Central memory CD8-positive, alpha-beta T cell (primary cell): ENCODE measurements around the gene GRIK1.

Experiments used
- ATAC-seq: fragments of 150-1000 bp; cut with Tn5 transposase; replicated peaks from 2 replicates; pipeline ENCODE4 v1.10.0; 2022; ENCODE audit warnings: mild to moderate bottlenecking, moderate FRiP score, moderate number of reproducible peaks; ENCODE audit not compliant: poor library complexity, severe bottlenecking; ENCODE audit errors: extremely low read depth
- DNase-seq, 2 donors: peaks; one replicate each; pipeline ENCODE4 v3.0.0; 2021; ENCODE audit warnings: low spot score in 2 of 2
- H3K27ac Mint-ChIP-seq: one replicate; pipeline ENCODE4 v1.8.0; 2022; ENCODE audit warnings: low read depth, mild to moderate bottlenecking, moderate library complexity, mixed read lengths
- H3K27me3 Mint-ChIP-seq: one replicate; pipeline ENCODE4 v1.8.0; 2022; ENCODE audit warnings: mixed read lengths
- H3K36me3 Mint-ChIP-seq: one replicate; pipeline ENCODE4 v1.8.0; 2022; ENCODE audit warnings: mild to moderate bottlenecking, moderate library complexity, mixed read lengths; ENCODE audit not compliant: insufficient read depth
- H3K4me1 Mint-ChIP-seq: one replicate; pipeline ENCODE4 v1.8.0; 2022; ENCODE audit warnings: mixed read lengths
- H3K4me3 Mint-ChIP-seq: one replicate; pipeline ENCODE4 v1.8.0; 2022; ENCODE audit warnings: mild to moderate bottlenecking, moderate library complexity, mixed read lengths
- H3K9me3 Mint-ChIP-seq: one replicate; pipeline ENCODE4 v1.8.0; 2022; ENCODE audit warnings: mixed read lengths

GRIK1 gene

DNA sequence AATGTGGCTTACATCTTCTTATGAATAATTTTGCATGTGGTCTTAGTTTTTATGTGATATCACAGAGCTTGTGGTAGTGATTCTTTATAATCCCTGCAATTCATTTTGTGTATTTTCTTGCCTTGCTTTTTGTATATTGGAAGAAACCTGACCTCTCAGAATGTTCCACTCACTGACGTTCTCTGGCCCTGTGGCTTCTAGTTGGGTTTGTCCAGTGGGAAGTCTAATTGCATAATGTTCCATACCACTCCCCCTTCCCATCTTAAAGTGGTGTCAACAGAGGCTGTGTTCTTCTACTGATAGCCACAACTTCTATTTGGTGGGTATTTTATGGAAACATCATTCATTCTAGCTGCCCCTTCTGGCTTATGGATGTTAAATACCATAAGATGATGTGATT is 415.7 kb downstream of the GRIK1 start:
- DNase-seq = no peak
- no peaks in the 10 kb centered on the region for H3K27me3 Mint-ChIP-seq
- H3K27ac Mint-ChIP-seq = no peak overlapping the region
- no peaks in the 10 kb centered on the region for H3K36me3 Mint-ChIP-seq
- H3K9me3 Mint-ChIP-seq = peaks cover 16% of the 10 kb centered on the region
- no peaks in the 10 kb centered on the region for H3K4me1 Mint-ChIP-seq
- no peak for ATAC-seq
- no peak overlapping the region for H3K4me3 Mint-ChIP-seq

DNA sequence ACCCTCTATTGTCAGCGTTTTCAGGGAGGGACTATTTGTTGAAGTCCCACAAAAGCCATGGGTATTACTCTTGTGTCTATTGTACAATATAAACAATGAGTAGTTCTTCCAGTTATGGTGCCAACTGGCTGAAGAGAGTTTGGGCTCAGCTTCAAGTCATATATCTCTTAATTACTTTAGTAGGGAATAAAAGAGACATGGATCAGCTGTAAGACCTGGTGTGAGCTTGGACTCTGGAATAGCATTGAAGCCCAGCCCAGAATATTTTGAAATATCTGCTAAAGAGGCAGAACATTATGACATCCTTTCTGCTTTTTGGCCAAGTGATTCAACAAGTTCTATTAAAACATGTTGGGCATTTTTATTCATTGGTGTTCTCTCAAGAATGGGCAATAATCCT is 416.1 kb downstream of the GRIK1 start:
- Mint-ChIP-seq H3K27me3 (no peaks in the 10 kb centered on the region), H3K9me3 (peaks cover 16% of the 10 kb centered on the region), H3K36me3 (no peaks in the 10 kb centered on the region), H3K4me1 (no peaks in the 10 kb centered on the region), H3K27ac (no peak overlapping the region), H3K4me3 (no peak overlapping the region)
- ATAC-seq = no peak
- DNase-seq = no peak

DNA sequence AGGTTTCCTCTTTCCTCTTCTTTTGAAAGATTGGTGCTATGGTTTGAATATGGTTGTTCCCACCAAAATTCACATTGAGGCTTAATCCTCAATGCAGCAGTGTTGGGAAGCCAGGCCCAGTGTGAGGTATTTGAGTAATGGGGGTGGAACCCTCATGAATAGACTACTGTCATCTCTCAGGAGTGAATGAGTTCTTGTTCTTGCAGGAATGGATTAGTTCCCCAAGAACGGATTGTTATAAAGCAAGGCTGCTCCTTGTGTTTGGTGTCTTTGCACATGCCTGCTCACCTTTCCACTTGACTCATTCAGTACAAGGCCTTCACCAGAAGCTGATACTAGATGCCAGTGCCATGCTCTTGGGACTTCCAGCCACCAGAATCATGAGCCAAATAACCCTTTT is 417.9 kb downstream of the GRIK1 start:
- H3K4me1 Mint-ChIP-seq = no peaks in the 10 kb centered on the region
- no peak for DNase-seq
- no peak for ATAC-seq
- no peak overlapping the region for H3K4me3 Mint-ChIP-seq
- H3K27ac Mint-ChIP-seq = no peak overlapping the region
- H3K36me3 Mint-ChIP-seq = no peaks in the 10 kb centered on the region
- H3K9me3 Mint-ChIP-seq = peaks cover 9% of the 10 kb centered on the region
- H3K27me3 Mint-ChIP-seq = no peaks in the 10 kb centered on the region

DNA sequence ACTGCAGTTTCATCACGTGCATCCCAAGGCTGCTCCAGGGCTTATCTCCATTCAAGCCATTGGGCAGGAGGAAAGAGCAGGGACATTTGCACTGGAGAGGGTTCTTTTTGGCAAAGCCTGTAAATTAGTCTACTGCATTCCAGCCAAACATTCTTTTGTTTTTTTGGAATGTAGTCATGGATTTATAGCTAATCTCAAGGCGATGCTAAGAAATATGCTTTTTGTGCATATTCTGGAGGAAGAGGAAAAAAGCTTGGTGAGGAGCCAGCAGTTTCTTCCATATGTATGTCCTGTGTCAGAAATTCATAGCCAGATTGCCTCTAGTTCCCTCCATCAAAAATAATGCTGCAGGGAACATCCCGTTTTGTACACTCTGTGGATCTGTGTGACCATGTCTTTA is 419.6 kb downstream of the GRIK1 start:
- Mint-ChIP-seq H3K4me3 (no peak overlapping the region), H3K9me3 (peaks cover 10% of the 10 kb centered on the region), H3K36me3 (no peaks in the 10 kb centered on the region), H3K4me1 (no peaks in the 10 kb centered on the region), H3K27ac (no peak overlapping the region), H3K27me3 (no peaks in the 10 kb centered on the region)
- ATAC-seq (no peak), DNase-seq (no peak)

DNA sequence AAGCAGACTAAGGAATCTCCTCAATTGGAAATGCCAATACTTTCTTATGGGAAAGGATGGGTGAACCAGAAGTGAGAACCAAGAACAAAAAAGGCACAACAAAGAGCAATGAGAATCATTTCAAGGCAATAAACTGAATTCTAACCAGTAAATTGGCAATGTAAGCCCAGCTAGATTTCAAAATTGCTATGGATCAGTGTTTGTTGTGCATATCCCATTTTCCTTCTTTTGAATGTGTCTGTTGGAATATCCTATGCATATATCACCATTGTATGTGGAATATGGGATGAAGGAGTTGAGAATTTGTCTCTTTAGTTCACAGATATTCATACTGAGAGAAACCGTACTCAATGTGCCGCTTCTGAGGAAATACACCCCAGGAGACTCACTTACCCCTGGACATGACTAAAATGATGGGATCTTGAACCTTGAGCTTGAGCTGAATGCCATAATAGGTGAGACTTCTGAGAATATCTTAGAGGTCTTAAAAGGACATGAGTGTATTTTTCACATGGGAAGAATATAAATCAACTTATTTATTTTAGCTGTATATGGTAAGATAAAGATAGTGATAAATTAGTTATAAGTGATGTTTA is 425.0 kb downstream of the GRIK1 start:
- no peak overlapping the region for H3K27ac Mint-ChIP-seq
- H3K27me3 Mint-ChIP-seq = no peaks in the 10 kb centered on the region
- ATAC-seq (no peak), DNase-seq (no peak)
- no peaks in the 10 kb centered on the region for H3K36me3 Mint-ChIP-seq
- H3K4me1 Mint-ChIP-seq = no peaks in the 10 kb centered on the region
- H3K9me3 Mint-ChIP-seq = peaks cover 23% of the 10 kb centered on the region
- no peak overlapping the region for H3K4me3 Mint-ChIP-seq

DNA sequence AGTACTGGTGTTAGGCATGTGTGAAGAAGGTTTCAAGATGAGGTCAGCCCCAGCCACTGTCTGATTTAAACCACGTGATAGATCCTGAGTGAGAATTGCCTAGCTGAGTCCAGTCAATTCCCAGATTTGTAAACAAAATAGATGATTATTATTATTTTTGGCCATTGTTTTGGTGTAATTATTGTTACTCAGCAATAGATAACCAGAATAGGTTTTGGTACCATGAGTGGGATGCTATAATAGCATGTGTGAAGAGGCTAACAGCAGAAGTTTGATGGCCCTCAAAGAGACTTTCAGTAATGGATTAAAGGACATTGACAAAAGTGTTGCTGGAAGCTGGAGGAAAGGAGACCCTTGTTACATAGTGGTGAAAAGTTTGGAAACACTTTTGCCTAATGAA is 426.3 kb downstream of the GRIK1 start:
- Mint-ChIP-seq H3K4me3 (no peak overlapping the region), H3K27me3 (no peaks in the 10 kb centered on the region), H3K36me3 (no peaks in the 10 kb centered on the region), H3K4me1 (no peaks in the 10 kb centered on the region), H3K27ac (no peak overlapping the region), H3K9me3 (peaks cover 23% of the 10 kb centered on the region)
- ATAC-seq (no peak), DNase-seq (no peak)

DNA sequence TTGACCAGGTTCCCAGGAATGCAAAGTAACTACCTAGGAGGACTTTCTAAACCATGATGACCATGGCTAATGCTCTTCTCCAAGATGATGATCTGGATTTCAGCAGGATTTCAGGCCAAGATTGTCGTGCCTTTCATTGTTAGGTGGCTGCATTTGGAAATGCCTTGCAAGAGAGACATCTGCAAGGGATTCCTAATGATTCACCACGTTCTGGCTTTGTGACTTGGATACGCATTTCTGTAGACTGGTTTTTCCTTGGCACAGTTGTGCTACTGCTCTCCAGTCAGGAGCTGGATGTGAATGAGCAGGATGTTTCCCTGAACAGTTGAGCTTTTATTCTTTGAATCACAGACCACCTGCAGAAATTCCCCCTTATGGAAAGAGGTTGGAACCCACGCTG is 428.7 kb downstream of the GRIK1 start:
- H3K4me1 Mint-ChIP-seq = no peaks in the 10 kb centered on the region
- no peaks in the 10 kb centered on the region for H3K27me3 Mint-ChIP-seq
- H3K4me3 Mint-ChIP-seq = no peak overlapping the region
- H3K36me3 Mint-ChIP-seq = peaks cover 2% of the 10 kb centered on the region
- H3K9me3 Mint-ChIP-seq = peaks cover 23% of the 10 kb centered on the region
- no peak overlapping the region for H3K27ac Mint-ChIP-seq
- DNase-seq (no peak), ATAC-seq (no peak)

DNA sequence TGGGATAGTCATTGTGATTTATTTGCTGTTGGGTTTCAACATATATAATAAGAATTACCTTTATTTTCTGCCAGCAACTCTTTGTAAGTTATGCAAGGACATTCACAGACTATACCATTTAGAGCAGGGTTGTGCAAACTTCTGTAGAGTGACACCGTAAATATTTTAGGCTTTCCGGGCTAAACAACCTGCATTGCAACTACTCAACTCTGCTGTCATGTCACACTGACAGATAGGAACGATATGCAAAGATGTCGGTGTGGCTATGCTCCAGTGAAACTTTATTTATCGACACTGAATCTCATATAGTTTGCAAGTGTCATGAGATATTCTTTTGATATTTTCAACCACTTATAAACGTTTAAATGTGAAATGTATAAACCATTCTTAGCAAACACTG is 430.7 kb downstream of the GRIK1 start:
- DNase-seq (no peak), ATAC-seq (no peak)
- Mint-ChIP-seq H3K4me1 (no peaks in the 10 kb centered on the region), H3K36me3 (peaks cover 2% of the 10 kb centered on the region), H3K27me3 (no peaks in the 10 kb centered on the region), H3K9me3 (peaks cover 15% of the 10 kb centered on the region), H3K27ac (no peak overlapping the region), H3K4me3 (no peak overlapping the region)

DNA sequence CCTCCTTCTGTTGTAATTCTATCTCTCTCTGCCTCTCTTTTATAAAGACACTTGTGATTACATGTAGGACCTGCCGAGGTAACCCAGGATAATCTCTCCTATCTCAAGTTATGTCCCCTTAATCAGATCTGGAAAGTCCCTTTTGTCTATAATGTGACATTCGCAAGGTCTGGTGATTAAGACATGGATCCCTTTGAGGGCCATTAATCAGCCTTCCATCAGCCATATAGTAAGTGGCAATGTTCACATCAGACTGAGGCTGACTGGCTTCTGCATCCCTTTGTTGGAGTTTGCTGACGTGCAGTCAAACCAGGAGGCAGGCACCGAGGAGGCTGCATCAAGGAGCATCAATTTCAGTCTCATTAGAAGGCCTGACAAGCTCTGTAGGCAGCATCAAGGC is 431.5 kb downstream of the GRIK1 start:
- H3K4me1 Mint-ChIP-seq = no peaks in the 10 kb centered on the region
- peaks cover 2% of the 10 kb centered on the region for H3K36me3 Mint-ChIP-seq
- DNase-seq (no peak), ATAC-seq (no peak)
- peaks cover 9% of the 10 kb centered on the region for H3K9me3 Mint-ChIP-seq
- H3K27ac Mint-ChIP-seq = no peak overlapping the region
- no peak overlapping the region for H3K4me3 Mint-ChIP-seq
- H3K27me3 Mint-ChIP-seq = no peaks in the 10 kb centered on the region

DNA sequence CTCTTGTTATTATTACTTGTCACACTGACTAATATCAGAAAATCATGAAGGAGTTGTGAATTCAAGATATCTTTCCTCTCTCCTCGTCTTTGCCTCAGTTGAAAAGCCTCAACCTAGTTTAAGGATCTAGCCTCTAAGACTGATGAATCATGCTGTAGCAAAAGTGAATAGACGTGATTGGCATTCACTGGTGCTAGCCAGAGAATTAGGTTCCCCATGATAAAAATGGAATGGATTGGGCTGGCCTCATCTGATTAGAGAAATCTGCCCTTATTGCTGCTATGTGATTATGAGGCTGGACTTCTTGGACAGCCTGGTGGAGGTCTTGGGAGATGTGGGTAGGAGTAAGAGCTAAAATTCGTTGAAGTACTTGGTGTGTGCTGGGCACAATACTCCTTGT is 432.8 kb downstream of the GRIK1 start:
- Mint-ChIP-seq H3K27me3 (no peaks in the 10 kb centered on the region), H3K4me1 (no peaks in the 10 kb centered on the region), H3K4me3 (no peak overlapping the region), H3K9me3 (peaks cover 3% of the 10 kb centered on the region), H3K27ac (no peak overlapping the region), H3K36me3 (peaks cover 2% of the 10 kb centered on the region)
- no peak for DNase-seq
- no peak for ATAC-seq

DNA sequence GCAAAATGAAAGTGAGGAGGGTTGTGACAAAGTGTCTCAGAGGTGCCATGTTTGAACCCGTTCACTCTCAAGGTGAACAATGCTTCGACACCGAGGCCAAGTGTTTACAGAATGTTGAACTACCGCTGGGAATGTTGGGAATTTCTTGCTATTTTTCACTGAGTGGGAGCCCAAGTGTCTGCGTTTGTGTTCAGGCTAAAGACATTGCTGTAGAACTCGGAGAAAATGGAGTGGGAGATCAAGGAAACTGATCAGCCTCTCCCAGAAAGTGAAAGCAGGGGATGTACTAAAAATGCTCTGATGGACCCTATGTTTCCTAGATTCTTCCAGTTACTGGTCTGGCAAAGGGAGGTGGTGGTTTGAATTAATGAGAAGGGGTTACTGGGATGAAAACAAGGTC is 433.6 kb downstream of the GRIK1 start:
- Mint-ChIP-seq H3K27ac (no peak overlapping the region), H3K4me3 (no peak overlapping the region), H3K36me3 (peaks cover 2% of the 10 kb centered on the region)

DNA sequence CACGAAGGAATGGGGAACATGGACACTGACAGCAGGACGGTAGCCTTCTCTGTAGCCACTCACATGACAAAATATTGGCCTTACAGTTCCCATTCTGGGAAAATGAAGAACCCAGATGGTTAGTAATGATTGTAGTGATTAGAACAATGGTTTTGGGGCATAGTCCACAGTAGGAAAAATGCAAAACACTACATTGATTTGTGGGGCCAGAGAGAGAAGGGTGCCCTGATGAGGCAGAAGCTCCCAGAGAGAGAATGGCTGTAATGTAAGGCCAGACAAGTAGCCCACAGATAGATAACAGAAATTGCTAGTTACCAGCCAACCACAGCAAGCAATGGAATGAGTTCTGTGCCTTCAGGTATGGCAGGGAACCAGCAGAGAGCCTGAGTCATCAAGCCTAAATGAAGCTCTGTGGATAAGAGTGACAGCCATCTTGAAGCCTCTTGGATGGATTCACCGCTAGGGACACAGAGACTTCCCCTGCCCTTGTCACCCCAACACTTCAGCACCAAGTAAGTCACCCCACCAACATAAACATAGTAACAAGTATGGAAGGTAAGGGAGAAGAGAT is 435.0 kb downstream of the GRIK1 start:
- H3K9me3 Mint-ChIP-seq = no peaks in the 10 kb centered on the region
- peaks cover 2% of the 10 kb centered on the region for H3K36me3 Mint-ChIP-seq

More for the DNA sequence above, 433.6 kb downstream of the GRIK1 start:
- Mint-ChIP-seq H3K4me1 (no peaks in the 10 kb centered on the region), H3K27me3 (no peaks in the 10 kb centered on the region), H3K9me3 (no peaks in the 10 kb centered on the region)
- DNase-seq (no peak), ATAC-seq (no peak)

DNA sequence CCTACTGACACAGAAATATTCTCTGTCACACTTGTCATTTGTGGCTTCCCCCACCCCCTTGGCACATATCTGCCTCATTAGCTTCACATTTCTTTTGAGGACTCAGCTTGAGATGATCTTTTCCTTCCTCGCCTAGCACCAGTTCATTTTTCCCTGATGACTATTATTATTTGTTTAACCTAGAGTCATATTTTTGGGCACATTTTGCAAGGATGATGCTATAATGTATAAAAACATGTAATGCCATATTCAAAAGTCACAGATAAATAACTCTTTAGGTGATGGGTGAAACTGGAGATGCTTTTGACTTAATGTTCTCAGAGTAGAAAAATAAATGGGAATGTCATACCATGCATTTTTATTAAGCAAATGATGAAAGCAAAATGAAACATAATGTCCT is 438.3 kb downstream of the GRIK1 start:
- no peak for DNase-seq
- no peaks in the 10 kb centered on the region for H3K27me3 Mint-ChIP-seq
- no peaks in the 10 kb centered on the region for H3K36me3 Mint-ChIP-seq
- H3K4me1 Mint-ChIP-seq = no peaks in the 10 kb centered on the region
- no peak for ATAC-seq
- H3K9me3 Mint-ChIP-seq = peaks cover 5% of the 10 kb centered on the region
- H3K27ac Mint-ChIP-seq = no peak overlapping the region
- H3K4me3 Mint-ChIP-seq = no peak overlapping the region

More for the DNA sequence above, 435.0 kb downstream of the GRIK1 start:
- Mint-ChIP-seq H3K27ac (no peak overlapping the region), H3K27me3 (no peaks in the 10 kb centered on the region), H3K4me1 (no peaks in the 10 kb centered on the region), H3K4me3 (no peak overlapping the region)
- no peak for ATAC-seq
- no peak for DNase-seq
